WTC11 (cell line): ENCODE data around the gene IQCE.

Source experiments
- ATF1 ChIP-seq: sonication (generic); formaldehyde crosslinking; IDR thresholded peaks from 2 replicates; pipeline ENCODE4 v1.8.1; 2023; ENCODE audit warnings: mild to moderate bottlenecking, moderate library complexity, missing genetic modification reagents
- CTCF ChIP-seq: fragments of 200-600 bp; IDR thresholded peaks from 2 replicates; pipeline ENCODE4 v1.8.0; 2022; ENCODE audit warnings: antibody characterized with exemption
- E2F1 ChIP-seq: sonication (generic); formaldehyde crosslinking; IDR thresholded peaks from 2 replicates; pipeline ENCODE4 v1.8.0; 2022; ENCODE audit warnings: mild to moderate bottlenecking, missing genetic modification reagents
- ERG ChIP-seq: fragments of 250-450 bp; sonication (Bioruptor Pico); IDR thresholded peaks from 2 replicates; pipeline ENCODE4 v1.8.0; 2021; ENCODE audit warnings: mild to moderate bottlenecking
- FOXP1 ChIP-seq: sonication (generic); formaldehyde crosslinking; IDR thresholded peaks from 2 replicates; pipeline ENCODE4 v1.8.0; 2022; ENCODE audit warnings: missing genetic modification reagents, mild to moderate bottlenecking, moderate library complexity, borderline replicate concordance
- IRF2 ChIP-seq: sonication (generic); formaldehyde crosslinking; IDR thresholded peaks from 2 replicates; pipeline ENCODE4 v1.8.0; 2022; ENCODE audit warnings: low read depth, missing genetic modification reagents, borderline replicate concordance
- SMAD4 ChIP-seq: sonication (generic); formaldehyde crosslinking; IDR thresholded peaks from 2 replicates; pipeline ENCODE4 v1.8.0; 2022; ENCODE audit warnings: mild to moderate bottlenecking, missing genetic modification reagents
- TEAD4 ChIP-seq: sonication (generic); formaldehyde crosslinking; IDR thresholded peaks from 2 replicates; pipeline ENCODE4 v1.8.0; 2022; ENCODE audit warnings: mild to moderate bottlenecking, missing genetic modification reagents
- USF2 ChIP-seq: sonication (generic); formaldehyde crosslinking; IDR thresholded peaks from 2 replicates; pipeline ENCODE4 v1.8.1; 2023; ENCODE audit warnings: mild to moderate bottlenecking, missing genetic modification reagents, moderate library complexity
- ZNF281 ChIP-seq: sonication (generic); formaldehyde crosslinking; IDR thresholded peaks from 2 replicates; pipeline ENCODE4 v1.8.0; 2023; ENCODE audit warnings: mild to moderate bottlenecking, missing genetic modification reagents

GRCh38 chr7:2646680-2647571 is 88.1 kb downstream of the IQCE start:
- no peak for TF ChIP-seq CTCF
- no peak for TF ChIP-seq ZNF281
- TF ChIP-seq ERG (CRISPR knock-in tag): no peak
- TF ChIP-seq IRF2 (CRISPR knock-in tag): no peak
- TF ChIP-seq E2F1 (CRISPR knock-in tag): no peak
- no peak for TF ChIP-seq ATF1 (CRISPR knock-in tag)
- no peak for TF ChIP-seq USF2
- TF ChIP-seq TEAD4 (CRISPR knock-in tag): no peak
- no peak for TF ChIP-seq SMAD4 (CRISPR knock-in tag)
- TF ChIP-seq FOXP1 (CRISPR knock-in tag): no peak
